Liver (tissue), 3 donors: Measurements from ENCODE around the gene NEUROD1.

Source experiments
- CTCF ChIP-seq: fragments of 150-350 bp; IDR thresholded peaks from 2 replicates; pipeline ENCODE4 v1.5.1; 2017; ENCODE audit warnings: improper control_type of control experiment, low read depth, low read length; ENCODE audit not compliant: missing input control
- FOXA1 ChIP-seq: IDR thresholded peaks from 2 replicates; pipeline ENCODE4 v1.6.1; 2016; ENCODE audit warnings: antibody characterized with exemption
- NR2F2 ChIP-seq: IDR thresholded peaks from 2 replicates; pipeline ENCODE4 v1.6.1; 2016; ENCODE audit warnings: antibody characterized with exemption
- RAD21 ChIP-seq, 2 donors: IDR thresholded peaks; 2 replicates each; pipeline ENCODE4 v1.6.1; 2016; ENCODE audit warnings: antibody characterized with exemption in 2 of 2, mild to moderate bottlenecking in 2 of 2
- TAF1 ChIP-seq: conservative IDR thresholded peaks from 2 replicates; pipeline ENCODE4 v1.6.1; 2016; ENCODE audit warnings: antibody characterized with exemption, mild to moderate bottlenecking
- YY1 ChIP-seq: IDR thresholded peaks from 2 replicates; pipeline ENCODE4 v1.6.1; 2016; ENCODE audit warnings: antibody characterized with exemption, mild to moderate bottlenecking
- TF ChIP-seq, protein P1 (sequence below): IDR thresholded peaks from 2 replicates; pipeline ENCODE4 v1.6.1; 2016; ENCODE audit warnings: antibody characterized with exemption
- TF ChIP-seq, protein P2 (sequence below): IDR thresholded peaks from 2 replicates; pipeline ENCODE4 v1.6.1; 2016; ENCODE audit warnings: antibody characterized with exemption, mild to moderate bottlenecking
- TF ChIP-seq, protein P3 (sequence below): IDR thresholded peaks from 2 replicates; pipeline ENCODE4 v1.6.1; 2016; ENCODE audit warnings: antibody characterized with exemption
- donor health status: healthy.
- donor health status: healthy.

DNA sequence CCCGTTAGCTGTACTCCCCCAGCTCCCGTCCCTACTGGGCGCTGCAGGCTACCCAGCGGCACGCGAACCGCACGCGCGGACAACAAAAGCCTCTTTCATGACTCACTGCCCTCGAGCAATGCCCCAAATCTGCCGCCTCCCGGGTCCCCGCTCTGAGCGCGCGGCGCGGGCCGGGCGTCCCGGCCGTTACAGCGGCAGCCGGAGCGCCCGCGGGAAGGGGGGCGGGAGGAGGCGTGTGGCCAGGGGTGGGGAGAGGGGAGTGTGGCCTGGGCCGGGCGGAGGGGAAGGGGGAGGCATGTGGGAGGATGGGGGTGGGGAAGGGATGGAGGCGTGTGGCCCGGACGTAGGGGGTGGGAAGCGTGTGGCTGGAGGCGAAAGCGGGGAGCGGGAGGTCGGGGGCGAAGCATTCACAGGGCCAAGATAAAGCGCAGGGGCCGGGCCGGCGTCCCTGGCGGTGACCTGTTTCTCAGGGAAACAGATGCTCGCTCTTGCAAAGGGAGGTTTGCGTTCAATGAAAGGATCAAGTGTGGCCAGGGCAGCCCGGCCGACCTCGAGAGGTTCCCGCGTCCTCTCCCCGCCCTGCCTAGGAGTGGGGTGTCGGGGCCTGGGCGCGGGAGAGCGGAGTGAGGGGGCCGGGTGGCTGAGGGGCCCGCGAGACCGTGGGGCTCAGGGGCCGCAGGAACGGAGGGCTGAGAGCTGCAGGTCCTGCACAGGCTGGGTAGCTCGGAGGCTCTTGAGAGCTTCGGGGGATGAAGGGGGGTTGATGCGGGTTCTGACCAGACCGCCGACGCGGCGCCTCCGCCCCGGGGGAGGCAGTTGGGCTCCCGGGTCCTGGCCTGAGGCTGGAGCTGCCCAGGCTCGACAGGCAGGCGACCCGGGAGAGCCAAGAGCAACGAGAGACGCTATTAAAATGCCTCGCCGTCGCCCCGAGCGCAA is 3.5 kb upstream of the NEUROD1 start:
- no peak for TF ChIP-seq CTCF
- TF ChIP-seq FOXA1 = no peak
- TF ChIP-seq TAF1 = no peak
- TF ChIP-seq, protein P1, sequence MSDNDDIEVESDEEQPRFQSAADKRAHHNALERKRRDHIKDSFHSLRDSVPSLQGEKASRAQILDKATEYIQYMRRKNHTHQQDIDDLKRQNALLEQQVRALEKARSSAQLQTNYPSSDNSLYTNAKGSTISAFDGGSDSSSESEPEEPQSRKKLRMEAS = no peak
- TF ChIP-seq, protein P2, sequence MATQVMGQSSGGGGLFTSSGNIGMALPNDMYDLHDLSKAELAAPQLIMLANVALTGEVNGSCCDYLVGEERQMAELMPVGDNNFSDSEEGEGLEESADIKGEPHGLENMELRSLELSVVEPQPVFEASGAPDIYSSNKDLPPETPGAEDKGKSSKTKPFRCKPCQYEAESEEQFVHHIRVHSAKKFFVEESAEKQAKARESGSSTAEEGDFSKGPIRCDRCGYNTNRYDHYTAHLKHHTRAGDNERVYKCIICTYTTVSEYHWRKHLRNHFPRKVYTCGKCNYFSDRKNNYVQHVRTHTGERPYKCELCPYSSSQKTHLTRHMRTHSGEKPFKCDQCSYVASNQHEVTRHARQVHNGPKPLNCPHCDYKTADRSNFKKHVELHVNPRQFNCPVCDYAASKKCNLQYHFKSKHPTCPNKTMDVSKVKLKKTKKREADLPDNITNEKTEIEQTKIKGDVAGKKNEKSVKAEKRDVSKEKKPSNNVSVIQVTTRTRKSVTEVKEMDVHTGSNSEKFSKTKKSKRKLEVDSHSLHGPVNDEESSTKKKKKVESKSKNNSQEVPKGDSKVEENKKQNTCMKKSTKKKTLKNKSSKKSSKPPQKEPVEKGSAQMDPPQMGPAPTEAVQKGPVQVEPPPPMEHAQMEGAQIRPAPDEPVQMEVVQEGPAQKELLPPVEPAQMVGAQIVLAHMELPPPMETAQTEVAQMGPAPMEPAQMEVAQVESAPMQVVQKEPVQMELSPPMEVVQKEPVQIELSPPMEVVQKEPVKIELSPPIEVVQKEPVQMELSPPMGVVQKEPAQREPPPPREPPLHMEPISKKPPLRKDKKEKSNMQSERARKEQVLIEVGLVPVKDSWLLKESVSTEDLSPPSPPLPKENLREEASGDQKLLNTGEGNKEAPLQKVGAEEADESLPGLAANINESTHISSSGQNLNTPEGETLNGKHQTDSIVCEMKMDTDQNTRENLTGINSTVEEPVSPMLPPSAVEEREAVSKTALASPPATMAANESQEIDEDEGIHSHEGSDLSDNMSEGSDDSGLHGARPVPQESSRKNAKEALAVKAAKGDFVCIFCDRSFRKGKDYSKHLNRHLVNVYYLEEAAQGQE = no peak
- no peak for TF ChIP-seq YY1
- no peak for TF ChIP-seq NR2F2
- TF ChIP-seq RAD21 (IDR thresholded peaks at IDR 0.05) = no peak
- TF ChIP-seq, protein P3, sequence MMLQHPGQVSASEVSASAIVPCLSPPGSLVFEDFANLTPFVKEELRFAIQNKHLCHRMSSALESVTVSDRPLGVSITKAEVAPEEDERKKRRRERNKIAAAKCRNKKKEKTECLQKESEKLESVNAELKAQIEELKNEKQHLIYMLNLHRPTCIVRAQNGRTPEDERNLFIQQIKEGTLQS = no peak
